Large intestine (tissue), 12 donors: ENCODE measurements around the gene OR52H1. TPM values are rescaled to one million over a fixed set of nuclear protein-coding genes. Genes with fewer than 3 reads are reported as not detected.
"Not testable (repeated sequence)": the region's sequence is repeated elsewhere in the genome, so short reads cannot be mapped to it uniquely, and the experiment has no call there.

Experiments
- DNase-seq, 2 donors: peaks; one replicate each; pipeline versions ENCODE4 v3.0.0 to v3.0.0-alpha.2; 2013
- H3K27ac ChIP-seq: one replicate; pipeline ENCODE4 v1.5.1; 2013; ENCODE audit warnings: low read length
- H3K27me3 ChIP-seq: 2 replicates; pipeline ENCODE4 v1.6.1; 2013; ENCODE audit warnings: low read length; ENCODE audit not compliant: control insufficient read depth, insufficient read depth
- H3K36me3 ChIP-seq: 2 replicates; pipeline ENCODE4 v1.6.1; 2013; ENCODE audit warnings: low read length; ENCODE audit not compliant: control insufficient read depth, insufficient read depth
- H3K4me1 ChIP-seq: one replicate; pipeline ENCODE4 v1.6.1; 2013; ENCODE audit warnings: low read length; ENCODE audit not compliant: control insufficient read depth, insufficient read depth
- H3K4me3 ChIP-seq: one replicate; pipeline ENCODE4 v1.5.1; 2013; ENCODE audit warnings: low read length
- H3K9me3 ChIP-seq: one replicate; pipeline ENCODE4 v1.6.1; 2013; ENCODE audit warnings: mild to moderate bottlenecking, low read depth, low read length, moderate library complexity; ENCODE audit not compliant: control insufficient read depth
- WGBS: methylation state at CpG from one replicate; pipeline ENCODE4 v1.1.5; 2013; ENCODE audit warnings: low lambda C conversion rate; ENCODE audit not compliant: insufficient coverage; 5-methylcytosine and 5-hydroxymethylcytosine counted together
- long read RNA-seq, 11 donors: transcript quantifications; one replicate each; lab custom pipeline, GENCODE V29; 2026
- polyA plus RNA-seq: library from polyadenylated mRNA; unstranded; fragments of 120-200 nt; gene quantifications from one replicate; pipeline ENCODE4 v1.2.1, GENCODE V29; 2013

OR52H1 gene
- polyA plus RNA-seq = not detected
- long read RNA-seq, donor 1 = 0 reads
- long read RNA-seq, donor 2 = 0 reads
- long read RNA-seq, donor 3 = 0 reads
- long read RNA-seq, donor 4 = 0 reads
- long read RNA-seq, donor 5 = 0 reads
- long read RNA-seq, donor 6 = 0 reads
- long read RNA-seq, donor 7 = 0 reads
- long read RNA-seq, donor 8 = 0 reads
- long read RNA-seq, donor 9 = 0 reads
- long read RNA-seq, donor 10 = 0 reads
- long read RNA-seq, donor 11 = 0 reads

GRCh38 chr11:5548440-5548839, at the start of gene OR52H1:
OR52H1 (minus strand) TSS chr11:5548540; CDS start chr11:5545505, 3,035 bp downstream.
- WGBS = no CpG with 5 or more reads among the region's 1 CpG
- H3K4me1 ChIP-seq = no peaks in the 10 kb centered on the region
- no peak within 1 kb of the TSS for H3K4me3 ChIP-seq
- no peaks in the 10 kb centered on the region for H3K27me3 ChIP-seq
- H3K9me3 ChIP-seq = no peaks in the 10 kb centered on the region
- no peaks in the 10 kb centered on the region for H3K36me3 ChIP-seq
- no peak for DNase-seq
- H3K27ac ChIP-seq = no peak within 1 kb of the TSS

GRCh38 chr11:5597953-5598352, 49.6 kb upstream of the OR52H1 start:
- Histone ChIP-seq H3K4me1 (peaks cover 4% of the 10 kb centered on the region), H3K9me3 (no peaks in the 10 kb centered on the region), H3K36me3 (no peaks in the 10 kb centered on the region), H3K4me3 (no peak overlapping the region), H3K27me3 (no peaks in the 10 kb centered on the region), H3K27ac (no peak overlapping the region)
- no CpG with 5 or more reads among the region's 3 CpGs for WGBS
- no peak for DNase-seq

GRCh38 chr11:5596607-5597201, 48.4 kb upstream of the OR52H1 start, which contains the start of gene TRIM6:
TRIM6 (plus strand) TSS chr11:5596637; CDS start chr11:5596898, 261 bp downstream.
- Histone ChIP-seq H3K27me3 (no peaks in the 10 kb centered on the region), H3K4me3 (peak within 1 kb of the TSS; percentile 42), H3K27ac (no peak within 1 kb of the TSS), H3K4me1 (peaks cover 4% of the 10 kb centered on the region), H3K36me3 (no peaks in the 10 kb centered on the region), H3K9me3 (no peaks in the 10 kb centered on the region)
- peak; percentile 43 to 79 for DNase-seq
- WGBS = 0% methylated on average over 1 of the region's 20 CpGs

- DNase-seq = no peak
- no peaks in the 10 kb centered on the region for H3K9me3 ChIP-seq
- H3K27ac ChIP-seq = no peak overlapping the region
- H3K36me3 ChIP-seq = no peaks in the 10 kb centered on the region
- peaks cover 4% of the 10 kb centered on the region for H3K4me1 ChIP-seq
- H3K27me3 ChIP-seq = no peaks in the 10 kb centered on the region
- WGBS = no CpG with 5 or more reads among the region's 1 CpG
- no peak overlapping the region for H3K4me3 ChIP-seq
These were observed 44.8 kb upstream of the OR52H1 start for GRCh38 chr11:5593146-5593545.

GRCh38 chr11:5592615-5593014, 44.3 kb upstream of the OR52H1 start:
- no peaks in the 10 kb centered on the region for H3K36me3 ChIP-seq
- no peak overlapping the region for H3K4me3 ChIP-seq
- WGBS = 100% methylated on average over 1 of the region's 5 CpGs
- no peak for DNase-seq
- peaks cover 2% of the 10 kb centered on the region for H3K4me1 ChIP-seq
- H3K27ac ChIP-seq = no peak overlapping the region
- no peaks in the 10 kb centered on the region for H3K27me3 ChIP-seq
- no peaks in the 10 kb centered on the region for H3K9me3 ChIP-seq

GRCh38 chr11:5591613-5592012, 43.3 kb upstream of the OR52H1 start:
- WGBS = no CpG with 5 or more reads among the region's 3 CpGs

GRCh38 chr11:5589906-5590305, 41.6 kb upstream of the OR52H1 start:
- not testable (repeated sequence) for H3K27me3 ChIP-seq, H3K4me1 ChIP-seq, H3K4me3 ChIP-seq, H3K9me3 ChIP-seq, H3K36me3 ChIP-seq, H3K27ac ChIP-seq, DNase-seq
- no CpG with 5 or more reads among the region's 31 CpGs for WGBS

More at GRCh38 chr11:5591613-5592012, 43.3 kb upstream of the OR52H1 start:
- Histone ChIP-seq H3K4me3 (no peak overlapping the region), H3K4me1 (no peaks in the 10 kb centered on the region), H3K36me3 (no peaks in the 10 kb centered on the region), H3K9me3 (no peaks in the 10 kb centered on the region), H3K27ac (no peak overlapping the region), H3K27me3 (no peaks in the 10 kb centered on the region)
- no peak for DNase-seq

- not testable (repeated sequence) for H3K9me3 ChIP-seq, H3K27me3 ChIP-seq, H3K36me3 ChIP-seq, H3K27ac ChIP-seq, DNase-seq, H3K4me3 ChIP-seq, H3K4me1 ChIP-seq
- no CpG with 5 or more reads among the region's 5 CpGs for WGBS
These were observed 36.1 kb upstream of the OR52H1 start for GRCh38 chr11:5584458-5584857.

GRCh38 chr11:5581014-5581413, 32.7 kb upstream of the OR52H1 start:
- no peaks in the 10 kb centered on the region for H3K27me3 ChIP-seq
- H3K9me3 ChIP-seq = no peaks in the 10 kb centered on the region
- no peak overlapping the region for H3K27ac ChIP-seq
- H3K36me3 ChIP-seq = no peaks in the 10 kb centered on the region
- no peak overlapping the region for H3K4me3 ChIP-seq
- WGBS = no CpG with 5 or more reads among the region's 4 CpGs
- H3K4me1 ChIP-seq = no peaks in the 10 kb centered on the region
- DNase-seq = no peak

- H3K4me3 ChIP-seq = no peak within 1 kb of the TSS
- no peak for DNase-seq
- no peak within 1 kb of the TSS for H3K27ac ChIP-seq
- no peaks in the 10 kb centered on the region for H3K27me3 ChIP-seq
- H3K4me1 ChIP-seq = no peaks in the 10 kb centered on the region
- no peaks in the 10 kb centered on the region for H3K36me3 ChIP-seq
- H3K9me3 ChIP-seq = no peaks in the 10 kb centered on the region
- WGBS = 60% methylated on average over 1 of the region's 8 CpGs
These were observed 32.2 kb upstream of the OR52H1 start, which contains the start of gene OR52B6 for GRCh38 chr11:5580577-5580976. OR52B6 (plus strand) TSS chr11:5580877; CDS start chr11:5580877, 0 bp downstream.

- no peak overlapping the region for H3K27ac ChIP-seq
- H3K4me3 ChIP-seq = no peak overlapping the region
- H3K4me1 ChIP-seq = no peaks in the 10 kb centered on the region
- no peaks in the 10 kb centered on the region for H3K9me3 ChIP-seq
- no peaks in the 10 kb centered on the region for H3K36me3 ChIP-seq
- no peak for DNase-seq
- H3K27me3 ChIP-seq = no peaks in the 10 kb centered on the region
These were observed 28.8 kb upstream of the OR52H1 start for GRCh38 chr11:5577101-5577500.
